HG03521 (cell line): ENCODE data around the gene ERFL.
"Not testable (repeated sequence)": the region's sequence is repeated elsewhere in the genome, so short reads cannot be mapped to it uniquely, and the experiment has no call there.

Experiments used
- ATAC-seq: cut with Tn5 transposase; IDR thresholded peaks from one replicate; pipeline ENCODE4 v1.9.1; 2021; ENCODE audit warnings: mild to moderate bottlenecking, moderate library complexity; ENCODE audit not compliant: unreplicated experiment

The ERFL gene

GRCh38 chr19:41879670-41880328, 48.5 kb downstream of the ERFL start:
- ATAC-seq: no peak

GRCh38 chr19:41879080-41879479, 49.2 kb downstream of the ERFL start:
- ATAC-seq: no peak

- ATAC-seq: no peak
These were observed 50.0 kb downstream of the ERFL start for GRCh38 chr19:41877916-41878905.

GRCh38 chr19:41876847-41877832, 51.1 kb downstream of the ERFL start, which contains the start of gene CD79A:
TSS of gene CD79A (plus strand) at chr19:41877279. CDS start at chr19:41877305, 26 bp downstream.
- peak; percentile 63 for ATAC-seq

GRCh38 chr19:41875973-41876372, 52.3 kb downstream of the ERFL start:
- ATAC-seq: not testable (repeated sequence)

GRCh38 chr19:41872775-41873647, 55.2 kb downstream of the ERFL start:
- no peak for ATAC-seq

- no peak for ATAC-seq
These were observed 55.9 kb downstream of the ERFL start for GRCh38 chr19:41872384-41872774.

- no peak for ATAC-seq
These were observed 56.5 kb downstream of the ERFL start for GRCh38 chr19:41871573-41872383.

- no peak for ATAC-seq
These were observed 57.8 kb downstream of the ERFL start for GRCh38 chr19:41870401-41870873.

- ATAC-seq: no peak
These were observed 58.8 kb downstream of the ERFL start for GRCh38 chr19:41869374-41869955.

GRCh38 chr19:41868989-41869300, 59.3 kb downstream of the ERFL start:
- no peak for ATAC-seq

- no peak for ATAC-seq
These were observed 59.9 kb downstream of the ERFL start for GRCh38 chr19:41868120-41868988.

- no peak for ATAC-seq
These were observed 62.0 kb downstream of the ERFL start for GRCh38 chr19:41866284-41866683.

- no peak for ATAC-seq
These were observed 63.9 kb downstream of the ERFL start for GRCh38 chr19:41864374-41864773.

- ATAC-seq: no peak
These were observed 64.9 kb downstream of the ERFL start for GRCh38 chr19:41863209-41863931.

- ATAC-seq: no peak
These were observed 65.7 kb downstream of the ERFL start for GRCh38 chr19:41862445-41862986.

- ATAC-seq: no peak
These were observed 66.4 kb downstream of the ERFL start for GRCh38 chr19:41861846-41862245.
